GM12878 (cell line): Measurements from ENCODE around the gene UBE3D. TPM values are rescaled to one million over a fixed set of nuclear protein-coding genes. Genes with fewer than 3 reads are reported as not detected.

Experiments used
- ATAC-seq: fragments of 200-7000 bp; cut with Tn5 transposase; 3 replicates; pipeline ENCODE4 v1.9.1; 2020; ENCODE audit warnings: mild to moderate bottlenecking, moderate library complexity
- BruUV-seq: library from RNA; stranded (reverse); fragments of 400-500 nt; replicated peaks from 2 replicates; lab custom pipeline; 2021; lab: Mats Ljungman, UMichigan
- CTCF ChIA-PET: fragments of 300-600 bp; sonication (Branson Sonifier 250); formaldehyde crosslinking; extraction: SDS; loops from one replicate; lab custom pipeline; 2021; ENCODE audit warnings: inconsistent platforms; lab: Yijun Ruan, JAX
- POLR2A ChIA-PET: fragments of 350-600 bp; formaldehyde crosslinking; extraction: SDS; loops from one replicate; lab custom pipeline; 2021; ENCODE audit warnings: inconsistent platforms; lab: Charles Lee
- RAD21 ChIA-PET: fragments of 300-600 bp; sonication (Branson Sonifier 250); formaldehyde crosslinking; loops from one replicate; lab custom pipeline; 2023; ENCODE audit warnings: antibody characterized with exemption; ENCODE audit not compliant: unreplicated experiment; lab: Charles Lee
- SMC1A ChIA-PET: fragments of 300-600 bp; sonication (Branson Sonifier 250); formaldehyde crosslinking; loops from one replicate; lab custom pipeline; 2023; ENCODE audit not compliant: unreplicated experiment, uncharacterized antibody; lab: Charles Lee
- DNase-seq: peaks from one replicate; pipeline ENCODE4 v3.0.0-alpha.2; 2011; ENCODE audit warnings: low read depth, low spot score
- FAIRE-seq: peaks from 3 replicates; lab custom pipeline; 2011; peaks lifted over from hg19 to GRCh38; lab: Jason Lieb, UNC
- H2AFZ ChIP-seq: 2 replicates; pipeline ENCODE4 v1.6.0; 2011; ENCODE audit warnings: low read depth, low read length, control low read depth; ENCODE audit not compliant: control insufficient read depth
- H3K27ac ChIP-seq: 2 replicates; pipeline ENCODE4 v1.5.1; 2011; ENCODE audit warnings: control low read depth; ENCODE audit not compliant: control insufficient read depth, insufficient read depth
- H3K27me3 ChIP-seq, 2 experiments: replicated peaks in 1 of 2; 2 replicates each; pipeline versions ENCODE4 v1.6.0 to v1.6.1; 2011; ENCODE audit warnings: low read length in 1 of 2; ENCODE audit not compliant: control insufficient read depth in 2 of 2, insufficient read depth in 2 of 2
- H3K36me3 ChIP-seq, 2 experiments: 2 replicates each; pipeline ENCODE4 v1.5.1; 2011; ENCODE audit warnings: low read length in 1 of 2; ENCODE audit not compliant: control insufficient read depth in 2 of 2, insufficient read depth in 2 of 2
- H3K4me1 ChIP-seq: 2 replicates; pipeline ENCODE4 v1.6.1; 2011; ENCODE audit warnings: mild to moderate bottlenecking, low read length, moderate library complexity, mixed read lengths; ENCODE audit not compliant: control insufficient read depth, insufficient read depth
- H3K4me2 ChIP-seq: 2 replicates; pipeline ENCODE4 v1.6.0; 2011; ENCODE audit warnings: control low read depth; ENCODE audit not compliant: control insufficient read depth, insufficient read depth
- H3K4me3 ChIP-seq: fragments of 200-600 bp; sonication (generic); 2 replicates; pipeline ENCODE4 v1.5.1; 2016
- H3K79me2 ChIP-seq: 2 replicates; pipeline ENCODE4 v1.6.0; 2011; ENCODE audit warnings: low read length; ENCODE audit not compliant: control insufficient read depth, insufficient read depth
- H3K9ac ChIP-seq: 2 replicates; pipeline ENCODE4 v1.8.0; 2011; ENCODE audit warnings: low read length, control low read depth, mixed read lengths; ENCODE audit not compliant: control insufficient read depth, insufficient read depth
- H3K9me3 ChIP-seq: replicated peaks from 3 replicates; pipeline ENCODE4 v1.5.1; 2011; ENCODE audit warnings: mild to moderate bottlenecking, low read length; ENCODE audit not compliant: control insufficient read depth, insufficient read depth
- H4K20me1 ChIP-seq: 2 replicates; pipeline ENCODE4 v1.6.0; 2011; ENCODE audit not compliant: control insufficient read depth, insufficient read depth
- CHD1 ChIP-seq: IDR thresholded peaks from 2 replicates; pipeline ENCODE4 v1.6.1; 2012; ENCODE audit warnings: low read depth, low read length, improper control_type of control experiment
- CREB1 ChIP-seq: IDR thresholded peaks from 2 replicates; pipeline ENCODE4 v1.6.1; 2012; ENCODE audit warnings: low read depth, mild to moderate bottlenecking, inconsistent platforms
- DPF2 ChIP-seq: fragments of 450-650 bp; IDR thresholded peaks from 2 replicates; pipeline ENCODE4 v1.6.1; 2017; ENCODE audit warnings: mild to moderate bottlenecking
- ESRRA ChIP-seq: IDR thresholded peaks from 2 replicates; pipeline ENCODE4 v1.6.1; 2012; ENCODE audit warnings: mild to moderate bottlenecking, low read length, improper control_type of control experiment
- MEF2B ChIP-seq: fragments of 450-650 bp; IDR thresholded peaks from 2 replicates; pipeline ENCODE4 v1.6.1; 2018; ENCODE audit warnings: mild to moderate bottlenecking, moderate library complexity; ENCODE audit not compliant: partially characterized antibody, poor library complexity, severe bottlenecking
- MLLT1 ChIP-seq: fragments of 450-650 bp; IDR thresholded peaks from 2 replicates; pipeline ENCODE4 v1.6.1; 2016; ENCODE audit warnings: mild to moderate bottlenecking
- MTA3 ChIP-seq: IDR thresholded peaks from 2 replicates; pipeline ENCODE4 v1.6.1; 2012; ENCODE audit warnings: low read length, inconsistent platforms, borderline replicate concordance
- POLR2AphosphoS2 ChIP-seq: IDR thresholded peaks from 2 replicates; pipeline ENCODE4 v1.6.1; 2011; ENCODE audit warnings: low read depth, mild to moderate bottlenecking, low read length, improper control_type of control experiment, moderate library complexity
- RAD21 ChIP-seq: IDR thresholded peaks from 2 replicates; pipeline ENCODE4 v1.6.1; 2011; ENCODE audit warnings: mild to moderate bottlenecking, low read depth, low read length, moderate library complexity; ENCODE audit not compliant: insufficient read depth
- SIX5 ChIP-seq: IDR thresholded peaks from 2 replicates; pipeline ENCODE4 v1.6.1; 2011; ENCODE audit warnings: mild to moderate bottlenecking, low read depth, low read length, moderate library complexity; ENCODE audit not compliant: severe bottlenecking
- ZBTB11 ChIP-seq: fragments of 450-650 bp; formaldehyde crosslinking; IDR thresholded peaks from 2 replicates; pipeline ENCODE4 v1.5.0; 2022; ENCODE audit warnings: mild to moderate bottlenecking, missing genetic modification characterization
- ZNF384 ChIP-seq: IDR thresholded peaks from 2 replicates; pipeline ENCODE4 v1.6.1; 2012; ENCODE audit warnings: low read depth, mild to moderate bottlenecking, low read length, improper control_type of control experiment, borderline replicate concordance
- WGBS: methylation state at CpG from one replicate; pipeline ENCODE4 v1.1.6; 2016; ENCODE audit warnings: low lambda C conversion rate; ENCODE audit not compliant: insufficient replicate concordance, insufficient coverage; ENCODE audit errors: missing lambda C conversion rate; 5-methylcytosine and 5-hydroxymethylcytosine counted together
- in situ Hi-C: fragments of 300-500 bp; cut with MboI; formaldehyde crosslinking; loops from 9 replicates; pipeline ENCODE4 v1.14.3; 2018; ENCODE audit warnings: mixed read lengths
- intact Hi-C: fragments of 100-400 bp; cut with micrococcal nuclease; formaldehyde crosslinking; loops from one replicate; pipeline ENCODE4 v1.14.2; 2022; ENCODE audit not compliant: unreplicated experiment
- polyA plus RNA-seq, 11 experiments: library from polyadenylated mRNA; depleted of rRNA in 4 of 11; unstranded in 6 of 11; stranded (reverse) in 5 of 11; fragments of >200 nt; fragmentation: Nextera tagmentation in 4 of 11; fragmentation: Illumina TruSeq in 1 of 11; extraction: Ambion mirVana in 4 of 11; extraction: Trizol in 1 of 11; gene quantifications; 1 replicate in 1 of 11; 2 replicates in 10 of 11; pipeline versions ENCODE4 v1.2.1 to v1.2.3, GENCODE V29; 2011 to 2016; ENCODE audit warnings: inconsistent platforms in 2 of 11, missing spikeins in 2 of 11, low read depth in 1 of 11
- total RNA-seq, 4 experiments: library from RNA; depleted of rRNA in 3 of 4; stranded (reverse); fragments of >200 nt in 3 of 4; fragmentation: Illumina TruSeq in 1 of 4; extraction: Trizol in 1 of 4; gene quantifications; 2 replicates each; pipeline versions ENCODE4 v1.2.1 to v1.2.3, GENCODE V29; 2013 to 2021

UBE3D gene
- total and polyA plus RNA-seq, 10 of the 15 experiments (the other 5 are each of a cell fraction or from before 2014, with no cell fraction given) = 4.3 to 9.0 (median 7.5) TPM

DNA sequence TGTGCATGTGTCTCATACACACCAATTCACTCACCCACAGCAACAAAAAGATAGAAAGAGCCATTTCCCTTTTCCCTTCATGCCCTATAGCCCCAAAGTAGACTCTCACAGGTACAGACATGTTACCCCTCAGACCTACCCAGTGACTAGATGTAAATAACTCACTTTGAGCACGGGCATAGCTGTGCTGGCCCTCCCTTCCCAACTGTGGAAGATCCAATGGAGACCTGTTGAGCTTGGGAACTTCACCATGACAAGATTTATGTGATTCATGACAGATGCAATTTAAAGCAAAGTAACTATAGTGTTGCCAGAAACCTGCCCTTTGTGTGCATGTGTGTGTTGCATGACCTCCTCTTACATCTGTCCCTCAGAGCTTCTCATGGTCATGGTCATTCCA, 175.4 kb downstream of the UBE3D start (continued):
- no peak for TF ChIP-seq ZBTB11 (CRISPR knock-in tag)
- TF ChIP-seq, all 136 proteins: peak for 0

- BruUV-seq = no TSS peak
- ChIA-PET RAD21 (no interaction called here), CTCF (no interaction called here), SMC1A (no interaction called here), POLR2A (no interaction called here)
- Histone ChIP-seq H3K4me3 (no peak overlapping the region), H3K9me3 (no peaks in the 10 kb centered on the region), H3K79me2 (no peaks in the 10 kb centered on the region), H3K27me3 (no peaks in the 10 kb centered on the region), H3K4me1 (no peaks in the 10 kb centered on the region), H3K4me2 (no peak overlapping the region), H4K20me1 (no peaks in the 10 kb centered on the region), H3K36me3 (no peaks in the 10 kb centered on the region), H2AFZ (no peak overlapping the region), H3K27ac (no peak overlapping the region), H3K9ac (no peak overlapping the region)
- no peak for ATAC-seq
- no peak for FAIRE-seq
- DNase-seq = no peak
- WGBS = 98% methylated on average over 5 of the region's 5 CpGs
- intact Hi-C loops = no loop called here
- in situ Hi-C loops = no loop called here
- TF ChIP-seq MLLT1 (no peak), CHD1 (no peak), MTA3 (no peak), CREB1 (no peak), ESRRA (no peak), POLR2AphosphoS2 (no peak), SIX5 (no peak), RAD21 (no peak), DPF2 (no peak), ZBTB11 (CRISPR knock-in tag) (no peak), ZNF384 (no peak), MEF2B (no peak)
Observed at GRCh38 chr6:82889143-82889542, 176.5 kb downstream of the UBE3D start.
